ENCODE data around the gene PTPRB. TPM values are rescaled to one million over a fixed set of nuclear protein-coding genes. Genes with fewer than 3 reads are reported as not detected.

The PTPRB gene
- total and polyA plus RNA-seq, 2 donors (not counting 3 experiments of a cell fraction or from before 2014, with no cell fraction given), result 64.1 to 151 TPM

GRCh38 chr12:70635755-70636154 lies 1.5 kb downstream of the PTPRB start:
- intact Hi-C loops (cut with micrococcal nuclease), result loop anchor here (2.0 kb wide), 4 partner anchors 25 to 45 kb away; no protein-coding TSS in a partner anchor
- no peak for FAIRE-seq

More at GRCh38 chr12:70635755-70636154, 1.5 kb downstream of the PTPRB start:
- Histone ChIP-seq H3K4me1 (ENCODE audit: control insufficient read depth, extremely low read depth, insufficient read depth, low read length) (peaks cover 52% of the 10 kb centered on the region), H3K27ac (ENCODE audit: insufficient read depth, low read depth, low read length) (peak overlapping the region; percentile 100), H3K9ac (replicated peaks; ENCODE audit: extremely low read depth, insufficient read depth, low read length) (peak overlapping the region; percentile 100), H4K20me1 (replicated peaks; ENCODE audit: control insufficient read depth, extremely low read depth, insufficient read depth, low read length) (no peaks in the 10 kb centered on the region), H3K79me2 (ENCODE audit: control insufficient read depth, insufficient read depth, low read length) (peaks cover 58% of the 10 kb centered on the region), H3K4me2 (ENCODE audit: insufficient read depth, low read length) (peak overlapping the region; percentile 60), H3K9me3 (replicated peaks; ENCODE audit: control insufficient read depth, insufficient read depth, low read length) (no peaks in the 10 kb centered on the region), H3K27me3 (ENCODE audit: control insufficient read depth in 2 of 2, insufficient read depth in 2 of 2, low read length in 2 of 2) (no peaks in the 10 kb centered on the region), H3K4me3 (replicated peaks in 1 of 3; ENCODE audit: insufficient read depth in 1 of 3, low read depth in 1 of 3, low read length in 3 of 3) (peak overlapping the region; percentile 63 to 100 (median 99)), H2AFZ (ENCODE audit: low read depth, low read length) (no peak overlapping the region), H3K36me3 (ENCODE audit: control insufficient read depth in 2 of 2, extremely low read depth in 1 of 2, insufficient read depth in 2 of 2, low read length in 2 of 2) (peaks cover 1 to 22% of the 10 kb centered on the region in 2 experiments), H3K9me1 (replicated peaks; ENCODE audit: control insufficient read depth, extremely low read depth, insufficient read depth, low read length) (no peaks in the 10 kb centered on the region)
- no TSS peak for BruUV-seq (replicated peaks)
- TF ChIP-seq POLR2A (IDR thresholded peaks at IDR 0.05; ENCODE audit: low read depth, low read length) (peak; percentile 56), POLR2AphosphoS5 (IDR thresholded peaks at IDR 0.05; ENCODE audit: insufficient read depth, low read depth, low read length) (peak; percentile 12), EZH2 (IDR thresholded peaks at IDR 0.05; ENCODE audit: borderline replicate concordance, low read depth, low read length, severe bottlenecking) (no peak), GATA2 (IDR thresholded peaks at IDR 0.05; ENCODE audit: insufficient read depth, insufficient read length, low read depth, low read length) (no peak), CTCF (IDR thresholded peaks at IDR 0.05; ENCODE audit: extremely low read depth in 1 of 2, insufficient read depth in 1 of 2, low read depth in 1 of 2, low read length in 2 of 2) (no peak), FOS (IDR thresholded peaks at IDR 0.05; ENCODE audit: borderline replicate concordance, insufficient read depth, low read length) (no peak), MAX (IDR thresholded peaks at IDR 0.05; ENCODE audit: insufficient read depth, insufficient read length) (no peak)
- dilution Hi-C loops (cut with MboI; ENCODE audit: extremely low pct_ligation_motif_present, low sequenced_read_pairs), result no loop called here
- DNase-seq (ENCODE audit: low read depth, low spot score), result peak; percentile 58
- ChIA-PET POLR2A (interaction anchor here (0.6 to 1.6 kb wide), 6 partner anchors 10 to 83 kb away, joined by 3 to 7 read pairs (median 4); no protein-coding TSS in a partner anchor), CTCF (interaction anchor here (0.7 to 2.7 kb wide), 22 partner anchors 8 to 85 kb away, joined by 3 to 23 read pairs (median 5); no protein-coding TSS in a partner anchor)
